ENCODE measurements around the gene RSPRY1. TPM values are rescaled to one million over a fixed set of nuclear protein-coding genes. Genes with fewer than 3 reads are reported as not detected.

RSPRY1 gene
- total RNA-seq, 2 donors from 2014 or later: 36.4 to 43.6 TPM

- no peak overlapping the region for H3K27ac Mint-ChIP-seq
- H3K9me3 Mint-ChIP-seq: no peaks in the 10 kb centered on the region
- DNase-seq (ENCODE audit: low spot score): no peak
- H3K4me3 Mint-ChIP-seq: no peak overlapping the region
- no peak for ATAC-seq
- peaks cover 27 to 32% of the 10 kb centered on the region in 2 donors for H3K27me3 Mint-ChIP-seq
- H3K4me1 Mint-ChIP-seq (ENCODE audit: low read depth in 2 of 2): peaks cover 14 to 15% of the 10 kb centered on the region in 2 donors
- no peaks in the 10 kb centered on the region for H3K36me3 Mint-ChIP-seq
These were observed 93.9 kb downstream of the RSPRY1 start for GRCh38 chr16:57279780-57280638.

GRCh38 chr16:57281791-57282190 lies 95.7 kb downstream of the RSPRY1 start:
- no peak overlapping the region for H3K27ac Mint-ChIP-seq

GRCh38 chr16:57282510-57283213 lies 96.5 kb downstream of the RSPRY1 start:
- Mint-ChIP-seq H3K36me3 (no peaks in the 10 kb centered on the region), H3K9me3 (no peaks in the 10 kb centered on the region), H3K4me3 (no peak overlapping the region), H3K27me3 (peaks cover 27 to 39% of the 10 kb centered on the region in 2 donors), H3K27ac (no peak overlapping the region), H3K4me1 (ENCODE audit: low read depth in 2 of 2) (peaks cover 3 to 8% of the 10 kb centered on the region in 2 donors)
- ATAC-seq: no peak
- no peak for DNase-seq (ENCODE audit: low spot score)

More at GRCh38 chr16:57281791-57282190, 95.7 kb downstream of the RSPRY1 start:
- no peak for ATAC-seq
- no peak for DNase-seq (ENCODE audit: low spot score)
- Mint-ChIP-seq H3K4me1 (ENCODE audit: low read depth in 2 of 2) (peaks cover 9 to 11% of the 10 kb centered on the region in 2 donors), H3K9me3 (no peaks in the 10 kb centered on the region), H3K27me3 (peaks cover 27 to 39% of the 10 kb centered on the region in 2 donors), H3K4me3 (no peak overlapping the region), H3K36me3 (no peaks in the 10 kb centered on the region)

- DNase-seq (ENCODE audit: low spot score) (no peak), ATAC-seq (no peak)
- Mint-ChIP-seq H3K9me3 (no peaks in the 10 kb centered on the region), H3K4me3 (peak overlapping the region; percentile 59), H3K36me3 (no peaks in the 10 kb centered on the region), H3K27ac (no peak overlapping the region), H3K27me3 (peaks cover 27 to 39% of the 10 kb centered on the region in 2 donors), H3K4me1 (ENCODE audit: low read depth in 2 of 2) (peaks cover 0 to 6% of the 10 kb centered on the region in 2 donors)
These were observed 97.3 kb downstream of the RSPRY1 start for GRCh38 chr16:57283214-57283958.

- H3K4me1 Mint-ChIP-seq (ENCODE audit: low read depth in 2 of 2): peaks cover 0 to 6% of the 10 kb centered on the region in 2 donors
- no peak for DNase-seq (ENCODE audit: low spot score)
- H3K27me3 Mint-ChIP-seq: peaks cover 27 to 39% of the 10 kb centered on the region in 2 donors
- no peaks in the 10 kb centered on the region for H3K36me3 Mint-ChIP-seq
- H3K9me3 Mint-ChIP-seq: no peaks in the 10 kb centered on the region
- peak in 1 of 2 donors; percentile 25 for ATAC-seq
- peak overlapping the region; percentile 59 for H3K4me3 Mint-ChIP-seq
- no peak overlapping the region for H3K27ac Mint-ChIP-seq
These were observed 97.8 kb downstream of the RSPRY1 start for GRCh38 chr16:57283959-57284208.

- H3K27me3 Mint-ChIP-seq: peaks cover 27 to 39% of the 10 kb centered on the region in 2 donors
- ATAC-seq: peak; percentile 59 to 75
- no peaks in the 10 kb centered on the region for H3K36me3 Mint-ChIP-seq
- DNase-seq (ENCODE audit: low spot score): peak; percentile 73
- H3K9me3 Mint-ChIP-seq: no peaks in the 10 kb centered on the region
- H3K4me1 Mint-ChIP-seq (ENCODE audit: low read depth in 2 of 2): peaks cover 0 to 6% of the 10 kb centered on the region in 2 donors
- H3K4me3 Mint-ChIP-seq: peak within 1 kb of the TSS; percentile 63
- no peak within 1 kb of the TSS for H3K27ac Mint-ChIP-seq
These were observed 98.3 kb downstream of the RSPRY1 start, which contains the start of gene PLLP for GRCh38 chr16:57284209-57284951. Gene PLLP, minus strand, starts transcription at chr16:57284672. Its CDS starts 132 bp downstream, at chr16:57284540.

- Mint-ChIP-seq H3K4me1 (ENCODE audit: low read depth in 2 of 2) (peaks cover 0 to 6% of the 10 kb centered on the region in 2 donors), H3K27ac (no peak overlapping the region), H3K36me3 (no peaks in the 10 kb centered on the region), H3K4me3 (peak overlapping the region; percentile 63), H3K27me3 (peaks cover 27 to 39% of the 10 kb centered on the region in 2 donors), H3K9me3 (no peaks in the 10 kb centered on the region)
- DNase-seq (ENCODE audit: low spot score) (no peak), ATAC-seq (no peak)
These were observed 98.8 kb downstream of the RSPRY1 start for GRCh38 chr16:57284952-57285363.

- H3K27ac Mint-ChIP-seq: no peak overlapping the region
- H3K36me3 Mint-ChIP-seq: no peaks in the 10 kb centered on the region
- ATAC-seq (no peak), DNase-seq (ENCODE audit: low spot score) (no peak)
- H3K4me3 Mint-ChIP-seq: peak overlapping the region; percentile 63
- H3K9me3 Mint-ChIP-seq: no peaks in the 10 kb centered on the region
- H3K27me3 Mint-ChIP-seq: peaks cover 26 to 34% of the 10 kb centered on the region in 2 donors
- peaks cover 0 to 6% of the 10 kb centered on the region in 2 donors for H3K4me1 Mint-ChIP-seq (ENCODE audit: low read depth in 2 of 2)
These were observed 99.2 kb downstream of the RSPRY1 start for GRCh38 chr16:57285379-57285778.

GRCh38 chr16:57289391-57290257 lies 103.5 kb downstream of the RSPRY1 start:
- no peak overlapping the region for H3K4me3 Mint-ChIP-seq
- peaks cover 0 to 2% of the 10 kb centered on the region in 2 donors for H3K4me1 Mint-ChIP-seq (ENCODE audit: low read depth in 2 of 2)
- H3K9me3 Mint-ChIP-seq: no peaks in the 10 kb centered on the region
- no peak overlapping the region for H3K27ac Mint-ChIP-seq
- ATAC-seq (peak in 1 of 2 donors; percentile 50), DNase-seq (ENCODE audit: low spot score) (no peak)
- peaks cover 3 to 10% of the 10 kb centered on the region in 2 donors for H3K27me3 Mint-ChIP-seq
- no peaks in the 10 kb centered on the region for H3K36me3 Mint-ChIP-seq

Other genes starting within 250 kb of the RSPRY1 start
- not detected for gene CETP, start 224.4 kb upstream of the RSPRY1 start, total RNA-seq
- gene NLRC5, start 196.8 kb upstream of the RSPRY1 start, total RNA-seq: 100 to 1,000 TPM; 190 to 316 TPM
- gene CPNE2, start 93.7 kb upstream of the RSPRY1 start, total RNA-seq: under 1 TPM; 0.50 to 0.95 TPM
- gene PSME3IP1, start 290 bp upstream of the RSPRY1 start, total RNA-seq: 100 to 1,000 TPM; 117 to 121 TPM
- gene ARL2BP, start 58.9 kb downstream of the RSPRY1 start, total RNA-seq: 10 to 100 TPM; 28.3 to 32.3 TPM
- under 1 TPM in 1 of 2 donors, not detected in 1; 0.67 TPM for gene PLLP, start 98.3 kb downstream of the RSPRY1 start, total RNA-seq
- gene CCL22, start 172.5 kb downstream of the RSPRY1 start, total RNA-seq: 10 to 100 TPM in 1 of 2 donors, not detected in 1; 12.9 TPM
- not detected for gene CX3CL1, start 186.2 kb downstream of the RSPRY1 start, total RNA-seq
- gene CCL17, start 218.4 kb downstream of the RSPRY1 start, total RNA-seq: 1 to 10 TPM in 1 of 2 donors, not detected in 1; 5.6 TPM